HG03103 (cell line): Measurements from ENCODE around the gene CFAP73.
"Not testable (repeated sequence)": the region's sequence is repeated elsewhere in the genome, so short reads cannot be mapped to it uniquely, and the experiment has no call there.

ENCODE experiments used
- ATAC-seq: cut with Tn5 transposase; IDR thresholded peaks from one replicate; pipeline ENCODE4 v1.9.1; 2021; ENCODE audit warnings: low read depth; ENCODE audit not compliant: unreplicated experiment

Gene CFAP73

GRCh38 chr12:113140706-113141105 lies 8.8 kb upstream of the CFAP73 start:
- ATAC-seq: no peak

- ATAC-seq: not testable (repeated sequence)
Observed at GRCh38 chr12:113141716-113142115, 7.8 kb upstream of the CFAP73 start.

GRCh38 chr12:113142173-113142885 lies 7.2 kb upstream of the CFAP73 start:
- no peak for ATAC-seq

GRCh38 chr12:113142886-113143332 lies 6.6 kb upstream of the CFAP73 start:
- ATAC-seq: no peak

- ATAC-seq: no peak
Observed at GRCh38 chr12:113143959-113144358, 5.6 kb upstream of the CFAP73 start.

GRCh38 chr12:113144806-113145205 lies 4.7 kb upstream of the CFAP73 start:
- ATAC-seq: no peak

- no peak for ATAC-seq
Observed at GRCh38 chr12:113145720-113146551, 3.6 kb upstream of the CFAP73 start.

GRCh38 chr12:113146999-113147398 lies 2.5 kb upstream of the CFAP73 start:
- ATAC-seq: no peak

- no peak for ATAC-seq
Observed at GRCh38 chr12:113151655-113152054, 2.1 kb downstream of the CFAP73 start.

- ATAC-seq: no peak
Observed at GRCh38 chr12:113152196-113152834, 2.8 kb downstream of the CFAP73 start.

GRCh38 chr12:113152835-113153814 lies 3.6 kb downstream of the CFAP73 start:
- no peak for ATAC-seq

GRCh38 chr12:113154351-113154973 lies 4.9 kb downstream of the CFAP73 start:
- no peak for ATAC-seq

GRCh38 chr12:113155060-113155459 lies 5.5 kb downstream of the CFAP73 start:
- ATAC-seq: no peak

- no peak for ATAC-seq
Observed at GRCh38 chr12:113155646-113156045, 6.1 kb downstream of the CFAP73 start.

- no peak for ATAC-seq
Observed at GRCh38 chr12:113157218-113157859, 7.8 kb downstream of the CFAP73 start.

GRCh38 chr12:113158439-113159203 lies 9.1 kb downstream of the CFAP73 start:
- ATAC-seq: no peak

- no peak for ATAC-seq
Observed at GRCh38 chr12:113159937-113160336, 10.4 kb downstream of the CFAP73 start.

- ATAC-seq: no peak
Observed at GRCh38 chr12:113161415-113162016, 12.0 kb downstream of the CFAP73 start.
